Left ventricle myocardium superior (tissue), 1 donor: ENCODE measurements around the gene LMBRD2. TPM values are rescaled to one million over a fixed set of nuclear protein-coding genes. Genes with fewer than 3 reads are reported as not detected.
"Not testable (repeated sequence)": the region's sequence is repeated elsewhere in the genome, so short reads cannot be mapped to it uniquely, and the experiment has no call there.

Experiments used
- ATAC-seq: fragments of 200-7000 bp; cut with Tn5 transposase; one replicate; pipeline ENCODE4 v1.9.1; 2020; ENCODE audit warnings: mild to moderate bottlenecking, moderate library complexity
- DNase-seq: peaks from one replicate; pipeline ENCODE4 v3.0.0-alpha.2; 2020
- intact Hi-C: fragments of 100-400 bp; cut with micrococcal nuclease; formaldehyde crosslinking; loops from one replicate; pipeline ENCODE4 v1.11.0; 2022
- long read RNA-seq: library from polyadenylated mRNA; unstranded; transcript quantifications from one replicate; pipeline ENCODE4 v2.0.0, GENCODE V29; 2021
- total RNA-seq: library from RNA; stranded (reverse); fragmentation: NEBNext Ultra II Directional; extraction: Animal tissue kit (Norgen Biotek cat#: 25700); gene quantifications from one replicate; pipeline ENCODE4 v1.2.1, GENCODE V29; 2021
- donor health status: DM: no; HTN: yes; CAD: no; lungs with severe emphysema.

Gene LMBRD2
- 14.5 TPM for total RNA-seq
- long read RNA-seq, full-length matches to known transcripts: 6 of 16 reads
- long read RNA-seq, partial matches to known transcripts: 4 of 16 reads
- long read RNA-seq, other reads (novel, unspliced or antisense): 6 of 16 reads

DNA sequence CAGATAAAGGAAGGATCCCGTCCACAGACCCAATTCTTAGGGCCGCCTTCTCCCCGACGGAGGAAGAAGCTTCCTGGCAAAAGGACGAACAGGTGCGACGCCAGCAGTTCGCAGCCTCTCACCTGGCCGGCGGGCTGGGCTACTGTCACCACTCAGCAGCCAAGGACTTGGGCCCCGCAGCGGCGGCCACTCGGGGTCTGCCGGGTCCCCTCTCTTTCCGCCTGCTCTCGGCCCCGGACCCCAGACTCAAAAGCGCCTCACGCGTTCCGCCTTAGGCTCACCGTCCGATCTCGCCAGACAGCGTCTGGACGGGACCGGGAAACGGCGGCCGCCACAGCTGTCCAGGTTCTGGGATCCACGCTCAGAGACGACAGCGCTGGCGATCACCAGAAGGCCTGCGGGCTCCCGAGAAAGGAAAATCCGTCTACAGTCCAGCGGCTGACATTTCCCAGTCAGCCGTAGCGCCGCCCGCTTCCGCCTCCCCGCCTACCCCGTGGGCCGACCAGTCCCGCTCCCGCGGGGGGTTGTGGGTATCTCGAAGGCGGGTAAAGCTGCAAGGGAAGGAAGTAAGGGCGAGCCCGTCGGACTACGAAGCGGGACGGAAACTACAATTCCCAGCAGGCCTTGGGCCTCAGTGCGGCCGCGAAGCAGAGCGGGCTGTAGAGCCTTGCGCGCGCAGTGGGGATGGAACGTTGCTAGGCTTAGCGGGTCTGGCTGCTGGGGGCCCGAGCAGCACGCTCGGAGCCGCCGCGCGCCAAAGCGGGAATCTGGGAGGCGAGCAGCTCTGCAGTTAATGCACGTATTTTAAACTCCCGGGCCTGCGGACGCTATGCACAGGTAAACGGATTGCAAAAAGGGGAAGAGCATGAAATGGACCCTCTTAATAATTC is at the start of gene LMBRD2, which contains the start of gene SKP2:
Gene LMBRD2, minus strand, starts transcription at position 454 of the 890 bp plus-strand sequence. CDS start 8,538 bp downstream, outside the sequence.
Gene SKP2, plus strand, starts transcription at position 678 of the 890 bp plus-strand sequence. Its CDS starts 152 bp downstream, at position 830.
- intact Hi-C loops: no loop called here
- peak; percentile 98 for DNase-seq
- peak; percentile 99 for ATAC-seq

DNA sequence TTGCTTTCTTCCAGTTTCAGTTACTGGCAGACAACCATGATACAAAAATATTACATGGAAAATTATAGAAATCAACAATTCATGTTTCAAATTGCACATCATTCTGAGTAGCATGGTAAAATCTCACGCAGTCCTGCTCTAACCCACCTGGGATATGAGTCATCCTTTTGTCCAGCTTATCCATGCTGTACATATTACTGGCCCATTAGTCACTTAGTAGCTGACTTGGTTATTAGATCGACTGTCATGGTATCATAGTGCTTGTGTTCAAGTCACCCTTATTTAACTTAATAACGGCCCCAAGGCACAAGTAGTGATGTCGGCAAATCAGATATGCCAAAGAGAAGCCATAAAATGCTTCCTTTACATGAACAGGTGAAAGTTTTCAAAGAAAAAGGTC is 48.8 kb upstream of the LMBRD2 start:
- intact Hi-C loops: no loop called here
- ATAC-seq: no peak

DNA sequence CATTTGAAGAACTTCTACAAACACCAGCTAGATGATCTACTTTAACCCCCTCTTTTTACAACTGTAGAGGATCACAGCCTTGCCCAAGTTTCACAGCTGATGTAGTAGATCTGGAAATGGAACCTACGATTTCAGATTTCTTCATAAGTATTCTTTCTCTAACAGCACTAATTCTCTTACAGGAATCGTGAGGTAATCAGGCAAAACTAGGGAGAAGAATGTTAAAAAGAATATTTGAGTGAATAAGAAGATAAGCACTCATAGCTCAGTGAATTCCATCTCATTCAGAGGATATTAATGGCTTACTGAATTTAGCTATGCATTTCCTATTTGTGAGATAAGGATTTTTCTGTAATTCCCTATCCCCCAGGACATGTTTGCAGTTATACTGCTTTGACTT is 47.9 kb upstream of the LMBRD2 start:
- DNase-seq (no peak), ATAC-seq (no peak)
- intact Hi-C loops: no loop called here

More for the DNA sequence above, 48.8 kb upstream of the LMBRD2 start:
- no peak for DNase-seq

DNA sequence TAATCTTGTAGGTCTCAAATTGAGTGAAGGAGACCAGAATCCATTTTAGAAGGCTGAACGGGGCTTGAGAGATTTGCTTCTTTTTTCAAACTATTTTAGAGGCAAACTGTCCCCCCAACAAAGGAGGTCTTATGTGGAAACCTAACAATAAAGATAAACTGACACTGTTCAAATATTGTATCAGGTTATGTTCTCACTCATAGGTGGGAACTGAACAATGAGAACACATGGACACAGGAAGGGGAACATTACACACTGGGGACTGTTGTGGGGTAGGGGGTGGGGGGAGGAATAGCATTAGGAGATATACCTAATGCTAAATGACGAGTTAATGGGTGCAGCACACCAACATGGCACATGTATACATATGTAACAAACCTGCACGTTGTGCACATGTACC is 47.1 kb upstream of the LMBRD2 start:
- DNase-seq, intact Hi-C loops, ATAC-seq: not testable (repeated sequence)

DNA sequence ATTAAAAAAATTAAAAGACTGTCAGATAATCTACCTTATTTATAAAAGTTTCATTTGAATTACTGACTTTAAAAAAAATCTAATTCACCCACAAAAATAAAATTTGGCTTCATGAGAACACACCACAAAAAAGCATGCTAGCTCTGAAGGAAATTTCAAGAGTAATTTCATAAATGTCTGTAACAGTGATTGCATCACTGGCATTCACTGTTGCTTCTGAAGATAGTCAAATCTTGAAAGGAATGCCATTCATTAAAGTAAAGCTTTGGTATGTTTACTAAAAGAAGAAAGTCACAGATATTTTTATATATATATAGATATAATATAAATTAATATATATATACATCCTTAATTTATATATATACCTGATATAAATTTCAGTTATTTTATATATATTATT is 46.6 kb upstream of the LMBRD2 start:
- intact Hi-C loops: no loop called here
- DNase-seq (no peak), ATAC-seq (no peak)

DNA sequence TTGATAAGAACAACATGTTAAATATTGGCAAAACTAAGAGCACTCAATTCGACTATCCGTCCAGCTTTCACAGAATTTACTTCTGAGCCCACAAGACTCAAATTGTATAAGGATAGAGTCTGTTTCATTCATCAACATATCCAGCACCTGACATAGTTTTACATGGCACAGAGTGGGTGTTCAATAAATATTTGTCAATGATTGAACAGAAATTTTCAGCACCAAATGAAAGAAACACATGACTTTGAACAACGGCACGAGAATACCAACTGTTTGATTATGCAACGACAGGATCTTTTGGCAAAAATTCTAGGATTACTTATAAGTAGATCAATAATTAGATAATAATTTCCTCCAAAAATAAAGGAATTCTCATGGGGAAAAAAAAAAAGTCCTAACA is 42.1 kb upstream of the LMBRD2 start:
- ATAC-seq (no peak), DNase-seq (no peak)
- intact Hi-C loops: no loop called here

DNA sequence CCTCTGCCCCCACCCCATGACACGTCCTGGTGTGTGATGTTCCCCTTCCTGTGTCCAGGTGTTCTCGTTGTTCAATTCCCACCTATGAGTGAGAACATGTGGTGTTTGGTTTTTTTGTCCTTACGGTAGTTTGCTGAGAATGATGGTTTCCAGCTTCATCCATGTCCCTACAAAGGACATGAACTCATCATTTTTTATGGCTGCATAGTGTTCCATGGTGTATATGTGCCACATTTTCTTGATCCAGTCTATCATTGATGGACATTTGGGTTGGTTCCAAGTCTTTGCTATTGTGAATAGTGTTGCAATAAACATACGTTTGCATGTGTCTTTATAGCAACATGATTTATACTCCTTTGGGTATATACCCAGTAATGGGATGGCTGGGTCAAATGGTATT is 32.7 kb upstream of the LMBRD2 start:
- intact Hi-C loops, ATAC-seq, DNase-seq: not testable (repeated sequence)

DNA sequence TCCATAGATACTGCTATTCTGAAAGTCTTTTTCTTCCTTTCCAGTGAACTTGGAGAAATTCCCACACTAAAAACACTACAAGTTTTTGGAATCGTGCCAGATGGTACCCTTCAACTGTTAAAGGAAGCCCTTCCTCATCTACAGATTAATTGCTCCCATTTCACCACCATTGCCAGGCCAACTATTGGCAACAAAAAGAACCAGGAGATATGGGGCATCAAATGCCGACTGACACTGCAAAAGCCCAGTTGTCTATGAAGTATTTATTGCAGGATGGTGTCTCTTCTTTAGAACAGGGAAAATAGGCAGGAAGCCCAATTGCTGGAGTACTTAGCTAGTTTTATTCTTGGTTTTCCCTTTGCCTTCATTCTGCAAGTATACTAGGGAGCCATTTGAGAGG is 30.1 kb upstream of the LMBRD2 start:
- DNase-seq (no peak), ATAC-seq (no peak)
- intact Hi-C loops: no loop called here

DNA sequence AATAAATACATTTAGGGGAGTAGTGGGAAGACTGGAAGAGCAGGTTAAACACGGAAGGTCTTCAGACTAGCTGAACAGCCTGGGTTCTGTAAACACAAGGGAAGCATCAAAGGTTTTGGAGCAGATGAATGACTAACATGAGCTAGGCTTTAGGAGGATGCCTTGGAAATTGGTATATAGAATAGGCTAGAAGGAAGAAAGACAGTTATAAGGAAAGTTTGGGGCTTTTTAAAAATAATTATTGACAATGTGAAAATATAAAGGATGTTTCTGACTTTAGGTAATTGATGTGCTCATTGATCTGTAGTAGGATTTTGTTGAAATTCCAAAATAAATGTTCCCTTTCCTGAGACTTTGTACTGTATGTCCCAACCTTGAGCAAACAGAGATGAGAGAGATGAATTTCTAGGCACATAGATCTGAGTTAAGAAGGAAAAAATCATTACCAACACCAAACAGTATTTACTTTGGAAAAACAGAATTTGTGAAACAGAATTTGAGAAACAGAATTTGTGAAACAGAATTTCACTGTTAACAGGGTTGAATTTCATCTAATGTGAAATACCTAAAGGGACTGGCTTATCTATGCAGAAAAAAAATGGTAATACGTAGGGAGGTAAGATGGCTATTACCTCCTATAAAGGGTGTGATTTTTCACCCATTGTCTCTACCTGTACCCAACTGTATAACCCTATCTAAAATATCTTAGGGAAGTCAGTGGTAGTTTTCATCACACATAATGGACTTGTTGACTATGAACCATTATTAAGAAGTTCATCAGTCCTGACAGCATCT is 29.1 kb upstream of the LMBRD2 start:
- DNase-seq (no peak), ATAC-seq (no peak)
- intact Hi-C loops: no loop called here

DNA sequence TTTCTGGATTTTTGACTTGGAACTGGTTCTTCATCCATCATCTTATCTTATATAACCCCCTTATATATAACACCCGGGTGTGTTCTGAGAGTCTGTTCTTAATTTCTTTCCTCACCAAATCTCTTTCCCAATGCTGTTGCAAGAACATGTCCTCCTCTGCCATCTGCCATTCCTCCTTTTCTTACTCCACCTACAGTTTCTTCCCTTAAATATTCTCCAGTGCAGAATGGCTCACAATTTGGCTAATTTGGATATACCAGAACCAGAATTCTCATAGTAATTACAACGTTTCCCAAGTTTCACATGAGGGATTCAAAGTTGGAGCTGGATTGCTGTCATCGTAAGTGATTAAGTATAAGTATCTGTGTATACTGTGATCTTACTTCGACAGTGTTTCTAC is 28.3 kb upstream of the LMBRD2 start:
- intact Hi-C loops: no loop called here
- no peak for ATAC-seq
- no peak for DNase-seq

DNA sequence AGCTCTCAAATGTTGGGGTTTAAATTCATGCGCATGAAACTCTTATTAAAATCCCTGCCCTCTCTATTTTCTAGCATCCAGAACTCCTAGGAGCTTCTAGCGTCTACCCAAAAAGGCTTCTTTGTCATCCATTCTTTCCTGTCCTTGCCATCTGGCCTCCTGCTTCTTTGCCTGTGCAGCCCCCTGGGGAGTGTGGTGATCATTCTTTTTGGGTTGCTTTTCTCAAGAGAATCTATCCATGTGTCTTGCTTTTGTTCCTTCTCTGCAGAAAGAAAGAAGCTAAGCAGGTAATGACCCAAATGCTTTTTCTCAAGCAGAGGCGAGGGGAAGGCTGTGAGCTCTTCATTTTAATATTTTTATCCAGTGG is 26.8 kb upstream of the LMBRD2 start:
- DNase-seq: no peak
- ATAC-seq: no peak
- intact Hi-C loops: no loop called here

DNA sequence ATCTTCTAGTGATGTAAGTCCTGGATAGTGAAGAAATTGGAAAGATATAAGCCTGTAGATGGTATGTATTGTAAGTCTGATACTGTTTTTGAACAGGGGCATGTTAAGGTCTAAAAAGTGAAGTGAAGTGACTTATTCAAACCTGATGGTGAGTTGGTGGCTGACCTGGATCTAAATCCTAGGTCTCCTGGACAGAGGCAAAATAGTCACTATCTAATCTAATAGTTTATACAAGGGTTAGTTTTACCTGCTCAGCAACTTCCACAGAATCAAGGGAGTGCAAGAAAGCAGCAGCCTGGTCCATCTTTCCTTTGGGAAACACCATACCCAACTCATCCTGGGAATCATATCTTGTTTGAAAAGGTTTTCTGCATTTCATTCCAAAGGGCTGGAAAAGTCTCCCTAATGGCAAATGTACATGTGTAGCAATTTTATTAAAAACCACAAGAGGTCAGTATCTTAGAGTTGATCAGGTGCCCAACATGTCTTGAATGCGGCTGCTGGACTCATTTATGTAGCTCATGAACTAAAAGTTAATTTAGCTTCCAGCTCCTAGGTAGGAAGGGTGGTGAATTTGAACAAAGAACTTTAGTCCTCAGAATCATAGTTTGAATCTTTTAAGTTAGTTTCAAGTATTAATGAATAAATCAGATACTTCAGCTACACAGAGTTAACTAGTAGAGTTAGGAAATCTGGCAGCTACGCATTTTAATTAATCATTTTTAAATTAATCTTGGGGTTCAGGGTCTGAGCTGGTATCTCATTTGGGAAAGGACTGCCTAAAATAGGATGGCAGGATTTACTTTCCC is 26.2 kb upstream of the LMBRD2 start:
- ATAC-seq: peak; percentile 38
- intact Hi-C loops: no loop called here

DNA sequence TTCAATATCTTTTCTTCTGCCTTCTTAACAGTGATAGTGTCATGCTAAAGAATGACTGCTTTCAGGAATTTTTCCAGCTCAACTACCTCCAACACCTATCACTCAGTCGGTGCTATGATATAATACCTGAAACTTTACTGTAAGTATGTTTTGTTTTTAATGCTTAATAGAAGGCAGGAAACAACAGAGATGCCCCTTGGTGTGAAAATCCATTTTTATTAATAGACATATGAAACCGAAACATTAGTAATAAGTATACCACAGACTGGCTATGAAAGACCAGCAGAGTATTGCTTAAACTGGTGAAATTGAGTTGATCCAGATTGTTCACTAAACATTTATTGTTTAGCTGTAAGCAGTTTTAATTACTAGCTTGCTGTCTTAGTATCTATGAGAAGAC is 25.5 kb upstream of the LMBRD2 start:
- ATAC-seq: no peak
- no peak for DNase-seq
- intact Hi-C loops: no loop called here

More for the DNA sequence above, 26.2 kb upstream of the LMBRD2 start:
- DNase-seq: no peak

DNA sequence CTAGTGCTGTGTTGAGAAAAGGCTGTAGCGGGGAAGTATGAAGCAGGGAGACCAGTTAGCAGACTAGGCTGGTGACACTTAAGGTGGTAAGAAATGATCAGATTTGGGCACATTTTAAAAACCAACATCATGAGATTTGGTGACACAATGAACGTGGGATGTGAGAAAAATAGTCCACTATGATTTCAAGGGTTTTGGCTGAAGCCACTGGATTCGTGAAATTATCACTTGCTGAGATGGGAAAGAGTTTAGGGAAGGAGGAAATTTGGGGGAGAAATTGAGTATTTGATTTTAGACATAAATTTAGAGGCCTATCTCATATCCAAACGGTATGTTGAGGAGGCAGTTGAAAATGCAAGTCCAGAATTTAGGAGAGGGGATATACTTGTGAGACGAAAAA is 23.4 kb upstream of the LMBRD2 start:
- DNase-seq: no peak
- intact Hi-C loops: no loop called here
- ATAC-seq: no peak

DNA sequence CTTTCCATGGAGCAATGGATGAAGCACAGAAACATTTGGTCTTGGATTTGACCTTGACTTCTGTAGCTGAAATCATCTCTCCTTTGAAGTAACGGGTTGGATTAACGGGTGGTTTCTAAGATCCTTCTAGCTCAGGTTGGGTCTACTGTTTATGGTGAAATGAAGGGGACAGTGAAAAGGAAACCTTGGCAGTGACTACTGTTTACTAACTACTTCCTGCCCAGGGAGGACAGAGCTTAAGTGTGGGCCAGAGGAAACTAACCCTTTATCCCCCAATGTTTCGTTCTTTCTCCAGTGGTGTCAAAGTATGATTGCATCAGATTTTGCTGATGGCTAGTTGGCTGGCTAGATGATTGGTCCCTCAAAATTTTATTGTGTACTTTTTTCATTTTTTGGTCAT is 22.4 kb upstream of the LMBRD2 start:
- intact Hi-C loops: no loop called here
- DNase-seq: no peak
- no peak for ATAC-seq

DNA sequence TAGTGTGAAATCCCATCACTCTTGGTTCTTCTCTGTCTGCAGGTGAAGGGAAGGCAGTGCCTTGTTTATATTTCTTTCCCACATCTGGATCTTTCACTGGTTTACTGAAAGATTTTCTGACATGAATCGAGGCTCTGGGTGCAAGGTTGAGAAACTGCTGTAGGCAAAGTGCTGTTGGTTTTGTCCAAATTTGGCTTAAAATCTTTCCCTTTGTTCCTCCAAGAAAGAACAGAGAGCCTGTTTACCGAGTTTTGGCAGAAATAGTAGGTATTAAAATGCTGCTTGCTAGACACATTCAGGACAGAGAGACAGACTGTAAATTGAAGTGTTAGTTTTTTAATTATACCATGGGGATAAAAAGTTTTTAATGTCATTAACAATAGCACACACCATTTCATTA is 21.7 kb upstream of the LMBRD2 start:
- no peak for ATAC-seq
- DNase-seq: no peak
- intact Hi-C loops: no loop called here

DNA sequence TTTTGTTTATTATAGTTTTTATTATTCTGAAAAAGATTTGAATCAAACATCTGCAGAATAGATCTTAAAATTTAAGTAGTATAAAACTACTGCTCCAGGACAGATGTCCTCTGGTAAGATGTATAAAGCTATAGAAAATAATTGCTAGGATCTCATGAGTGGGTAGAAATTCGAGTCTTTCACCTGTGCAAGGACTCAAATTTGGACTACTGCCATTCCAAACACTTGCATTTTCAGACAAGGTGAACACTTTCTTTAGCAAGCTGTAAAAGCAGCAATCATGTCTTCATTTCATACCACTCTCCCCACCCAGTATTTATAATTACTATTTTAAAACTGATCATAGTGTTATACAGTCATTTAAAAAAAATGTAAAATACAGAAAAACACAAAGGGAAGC is 20.9 kb upstream of the LMBRD2 start:
- intact Hi-C loops: no loop called here
- no peak for DNase-seq
- no peak for ATAC-seq

DNA sequence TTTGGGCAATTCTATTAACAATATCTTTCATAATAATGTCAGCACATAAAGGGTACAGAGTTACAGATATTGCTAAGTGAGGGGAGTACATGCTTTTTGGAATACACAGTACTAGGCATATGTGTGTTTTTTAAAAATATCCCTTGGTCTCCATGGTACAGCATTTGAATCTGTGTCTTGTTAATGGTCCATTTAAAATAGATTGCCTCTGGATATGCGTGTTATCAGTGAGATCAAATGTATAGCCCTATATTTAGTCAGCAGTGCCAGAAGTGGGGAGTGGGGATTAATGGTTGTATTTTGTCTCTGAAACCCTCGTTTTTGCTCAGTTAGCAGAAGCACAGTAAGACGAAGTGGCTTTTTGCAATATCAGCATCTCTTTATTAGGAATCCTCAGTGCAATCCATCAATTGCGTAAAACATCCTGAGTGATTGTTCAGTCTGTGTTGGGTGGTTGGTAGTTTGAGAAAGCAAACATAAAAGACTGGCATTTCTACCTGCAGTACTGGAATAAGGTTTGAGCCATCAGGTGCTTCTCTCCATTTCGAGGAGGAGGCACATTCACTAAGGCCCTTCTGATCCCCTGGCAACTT is 19.2 kb upstream of the LMBRD2 start:
- no peak for ATAC-seq
- DNase-seq: no peak
- intact Hi-C loops: no loop called here

DNA sequence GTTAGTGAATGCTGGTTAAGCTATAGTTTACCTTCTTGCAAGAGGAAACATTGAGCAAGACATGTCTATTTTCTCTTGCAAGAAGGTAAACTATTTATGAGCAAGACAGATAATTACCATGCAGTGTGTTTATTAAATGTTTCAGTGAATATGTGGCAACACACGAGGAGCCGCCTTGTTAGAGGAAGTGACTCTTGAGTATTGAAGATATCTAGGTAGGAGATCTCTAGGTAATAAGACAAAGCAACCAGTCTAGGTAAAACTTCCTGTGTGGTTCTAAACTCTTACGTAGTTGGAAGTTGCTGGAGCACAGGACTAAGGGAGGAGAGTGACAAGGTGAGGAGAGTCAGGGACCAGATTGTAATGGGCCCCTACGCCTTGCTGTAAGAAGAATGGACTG is 17.1 kb upstream of the LMBRD2 start:
- intact Hi-C loops: no loop called here
- DNase-seq (no peak), ATAC-seq (no peak)
